GM21723 (cell line): ENCODE results near the gene FRMD4A.
"Not testable (repeated sequence)": the region's sequence is repeated elsewhere in the genome, so short reads cannot be mapped to it uniquely, and the experiment has no call there.

ENCODE experiments used
- ATAC-seq: cut with Tn5 transposase; IDR thresholded peaks from one replicate; pipeline ENCODE4 v1.9.1; 2021; ENCODE audit warnings: mild to moderate bottlenecking, moderate library complexity; ENCODE audit not compliant: unreplicated experiment

The FRMD4A gene

DNA sequence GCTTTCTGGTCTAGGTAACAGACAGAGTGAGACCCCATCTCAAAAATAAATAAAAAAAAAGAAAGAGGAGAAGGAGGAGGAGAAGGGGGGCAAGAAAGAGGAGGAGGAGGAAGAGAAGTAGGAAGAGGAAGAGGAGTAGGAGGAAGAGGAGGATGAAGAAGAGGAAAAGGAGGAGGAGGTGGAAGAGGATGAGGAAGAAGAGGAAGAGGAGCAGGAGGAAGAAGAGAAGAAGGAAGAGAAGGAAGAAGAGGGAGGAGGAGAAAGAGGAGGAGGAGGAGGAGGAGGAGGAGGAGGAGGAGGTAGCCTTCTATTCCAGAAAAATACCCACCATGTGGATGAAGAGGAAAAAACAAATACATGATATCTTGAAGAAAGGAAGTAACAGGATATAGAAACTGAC, 172.1 kb downstream of the FRMD4A start:
- no peak for ATAC-seq

DNA sequence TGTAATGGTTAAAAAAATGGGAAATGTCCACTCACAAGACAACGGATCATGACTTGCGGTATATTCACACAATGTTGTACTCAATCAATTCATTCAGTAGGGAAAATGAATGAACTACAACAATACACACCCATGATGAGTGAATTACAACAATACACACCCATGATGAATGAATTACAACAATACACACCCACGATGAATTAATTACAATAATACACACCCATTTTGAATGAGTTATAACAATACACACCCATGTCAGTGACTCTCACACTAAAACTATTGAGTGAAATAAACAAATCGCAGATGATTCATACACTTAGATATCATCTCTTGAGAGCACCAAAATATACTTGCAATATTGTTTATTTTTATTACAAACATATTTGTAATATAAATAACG, 174.6 kb downstream of the FRMD4A start:
- no peak for ATAC-seq

DNA sequence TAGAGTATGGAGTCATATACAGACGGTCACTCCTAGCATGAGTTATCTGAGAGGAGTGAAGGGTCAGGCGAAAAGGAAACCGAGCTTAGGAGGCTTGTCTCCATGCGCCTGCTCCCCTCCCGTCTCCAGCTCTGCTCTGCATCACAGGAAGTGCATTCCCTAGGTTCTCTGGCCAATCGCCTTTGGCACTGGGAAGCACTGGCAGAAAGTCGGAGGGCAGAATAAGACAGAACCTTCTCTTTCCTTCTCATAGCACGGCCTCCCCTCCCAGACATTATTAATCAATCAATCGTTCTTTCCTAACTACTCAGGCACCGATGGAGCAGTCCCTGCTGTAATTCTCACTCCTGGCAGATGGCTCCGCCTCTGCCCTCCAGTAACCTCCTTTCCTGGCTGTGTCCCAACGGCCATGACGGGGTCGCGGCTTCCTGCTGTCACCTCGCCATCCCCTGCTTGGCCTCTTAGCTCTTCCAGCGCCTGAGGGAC, 177.1 kb downstream of the FRMD4A start:
- no peak for ATAC-seq

DNA sequence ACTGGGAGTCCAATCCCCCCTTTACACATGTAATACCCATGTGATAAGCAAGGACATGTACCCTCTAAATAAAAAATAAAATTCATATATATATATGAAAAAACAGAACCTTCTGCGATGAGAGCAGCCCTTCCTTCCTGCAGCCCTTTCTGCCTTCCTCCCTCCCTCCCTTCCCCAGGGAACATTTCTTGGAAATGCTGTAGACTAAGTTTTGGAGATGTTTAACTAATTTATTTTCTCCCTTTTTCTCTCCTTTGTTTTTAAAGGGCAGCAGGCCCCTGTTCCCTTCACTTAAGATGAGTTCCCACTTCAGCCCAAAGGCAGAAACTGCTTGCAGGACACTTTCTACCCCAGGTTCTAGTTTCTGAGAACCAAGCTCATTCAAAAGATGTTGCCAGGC, 179.2 kb downstream of the FRMD4A start:
- no peak for ATAC-seq

DNA sequence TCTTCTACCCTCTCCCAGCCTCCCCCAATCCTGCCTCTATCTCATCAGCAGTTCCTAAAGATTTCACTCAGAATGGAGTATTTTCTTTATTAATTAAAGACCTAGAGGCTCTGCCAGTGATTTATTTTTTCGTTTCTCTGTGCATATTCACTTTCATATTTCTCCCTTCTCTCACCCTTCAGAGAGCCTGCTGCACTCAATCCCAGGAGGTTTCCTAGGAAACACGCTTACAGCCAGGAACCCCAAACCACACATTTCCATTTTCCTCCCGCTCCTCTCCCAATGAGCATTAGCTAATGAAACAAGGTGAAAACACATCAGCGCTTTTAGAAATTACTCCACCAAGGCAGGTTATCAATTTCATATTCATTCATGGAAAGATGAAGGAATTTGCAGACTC, 180.2 kb downstream of the FRMD4A start:
- ATAC-seq = no peak

DNA sequence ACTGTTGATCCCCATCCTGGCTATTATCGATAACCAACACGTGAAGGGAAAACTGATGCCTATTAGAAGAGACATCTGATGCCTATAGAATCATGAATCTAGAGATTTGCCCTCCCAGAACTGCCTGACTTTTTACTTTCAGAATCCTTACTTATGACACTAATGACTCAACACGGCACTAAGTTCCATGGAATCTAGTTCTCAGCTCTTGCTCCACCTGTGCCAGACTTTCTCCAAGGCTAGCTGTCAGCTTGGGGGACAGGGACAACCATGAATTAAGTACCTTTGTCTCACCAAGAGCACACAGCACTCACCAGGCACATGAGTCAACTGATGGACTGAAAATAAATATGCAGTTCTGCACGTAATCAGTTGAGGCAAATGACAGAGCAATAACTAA, 184.2 kb downstream of the FRMD4A start:
- no peak for ATAC-seq

DNA sequence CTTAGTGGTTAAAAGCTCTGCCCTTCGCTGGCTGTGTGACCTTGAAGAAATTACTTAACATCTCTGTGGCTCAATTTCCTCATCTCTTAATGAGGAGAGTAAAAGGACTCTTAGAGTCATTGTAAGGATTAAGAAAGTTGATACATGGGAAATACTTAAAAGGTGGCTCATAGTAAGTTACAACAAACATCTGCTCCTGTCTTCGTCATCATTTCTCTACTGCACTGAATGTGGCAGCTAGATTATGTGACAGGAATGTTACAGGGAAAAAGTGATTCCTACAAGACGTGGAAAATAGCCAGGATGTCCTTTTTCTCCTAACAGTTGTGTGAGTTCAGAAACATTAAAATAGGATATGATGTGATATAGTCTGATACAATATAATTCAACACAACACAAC, 184.7 kb downstream of the FRMD4A start:
- no peak for ATAC-seq

DNA sequence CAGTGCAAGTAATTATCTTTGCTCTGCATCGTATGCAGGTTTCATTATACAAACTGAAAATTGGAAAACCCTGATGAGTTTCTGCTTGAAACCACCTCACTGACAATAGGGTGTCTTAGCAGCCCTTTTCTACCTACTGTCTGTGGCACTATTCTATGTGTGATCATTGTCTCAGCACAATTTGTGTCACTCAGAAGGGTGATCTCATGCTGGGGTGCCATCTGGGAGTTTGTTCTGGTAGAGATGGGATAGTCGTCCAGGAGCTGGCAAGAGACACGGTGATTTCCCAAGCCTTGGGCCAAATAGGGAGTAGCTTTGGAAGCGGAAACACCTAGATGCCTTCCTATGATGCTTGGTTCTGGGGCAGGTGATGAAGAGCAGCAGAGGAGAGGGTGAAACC, 186.3 kb downstream of the FRMD4A start:
- ATAC-seq = no peak

DNA sequence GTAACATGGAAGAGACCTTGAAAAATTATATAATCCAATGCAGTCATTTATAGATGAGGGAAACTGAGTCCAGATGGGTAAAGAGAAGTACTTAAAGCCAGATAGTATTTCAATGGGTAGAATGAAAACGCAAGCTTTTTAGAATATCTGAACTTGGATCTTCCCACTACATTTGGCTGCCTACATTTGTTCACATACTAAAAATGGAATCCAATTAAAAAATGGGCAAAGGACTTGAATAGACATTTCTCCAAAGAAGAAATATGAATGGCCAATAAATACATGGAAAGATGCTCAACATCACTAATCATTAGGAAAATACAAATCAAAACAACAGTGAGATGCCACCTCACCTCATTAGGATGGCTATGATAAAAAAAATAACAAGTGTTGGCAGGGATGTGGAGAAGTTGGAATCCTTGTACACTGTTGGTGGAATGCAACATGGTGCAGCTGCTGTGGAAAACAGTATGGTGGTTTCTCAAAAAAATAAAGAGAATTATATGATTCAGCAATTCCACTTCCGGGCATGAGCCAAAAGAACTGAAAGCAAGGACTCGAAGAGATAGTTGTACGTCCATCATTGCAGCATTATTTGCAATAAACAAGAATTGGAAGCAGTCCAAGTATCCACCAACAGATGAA, 188.0 kb downstream of the FRMD4A start:
- ATAC-seq = no peak

DNA sequence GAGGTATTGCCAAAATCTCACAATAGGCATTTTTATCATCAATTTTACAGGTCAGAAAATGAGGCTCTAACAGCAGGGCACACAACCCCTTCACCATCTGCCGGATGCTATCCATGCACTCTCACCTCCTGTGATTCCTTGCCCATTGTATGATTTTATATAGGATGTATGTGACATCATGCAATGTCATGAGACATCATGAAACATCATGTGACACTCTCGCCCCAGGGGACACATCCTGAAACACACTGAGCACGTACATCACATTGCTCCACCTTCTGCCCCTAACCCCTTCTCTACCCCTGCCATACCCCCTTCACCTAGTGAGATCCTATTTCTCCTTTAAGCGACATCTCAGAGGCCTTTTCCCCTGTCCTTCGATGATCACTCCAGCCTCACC, 189.4 kb downstream of the FRMD4A start:
- ATAC-seq = no peak

DNA sequence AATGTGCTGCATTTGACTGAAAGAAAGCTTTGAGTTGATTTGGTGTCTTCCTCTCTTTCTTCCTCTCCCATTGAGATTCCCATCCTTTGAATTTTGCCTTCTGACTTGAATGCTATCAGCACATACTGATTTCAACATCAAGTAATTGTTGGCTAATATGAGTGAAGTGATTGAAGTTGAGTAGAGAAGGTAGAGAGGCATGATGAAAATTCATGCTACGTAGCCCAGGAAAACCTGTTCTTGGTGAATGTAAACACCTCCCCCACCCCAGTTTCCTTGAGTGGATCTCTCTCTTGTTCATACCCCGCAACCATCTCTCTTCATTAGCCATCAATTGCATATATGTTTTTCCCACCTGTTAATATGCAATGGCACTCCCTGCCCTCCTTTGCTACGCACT, 193.3 kb downstream of the FRMD4A start:
- ATAC-seq = no peak

DNA sequence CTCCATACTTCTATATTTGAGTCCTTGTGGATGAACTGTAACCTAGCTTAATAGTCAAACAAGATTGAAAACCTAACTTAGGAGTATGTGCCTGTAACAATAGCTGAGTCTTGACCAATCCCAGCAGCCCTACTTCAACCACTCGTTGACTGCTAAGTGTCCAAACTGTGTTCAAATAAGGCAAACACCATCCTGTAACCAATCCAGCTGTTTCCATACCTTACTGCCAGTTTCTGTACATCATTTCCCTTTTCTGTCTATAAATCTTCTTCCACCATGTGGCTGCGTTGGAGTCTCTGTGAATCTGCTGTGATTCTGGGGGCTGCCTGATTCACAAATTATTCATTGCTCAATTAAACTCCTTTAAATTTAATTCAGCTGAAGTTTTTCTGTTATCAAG, 195.5 kb downstream of the FRMD4A start:
- ATAC-seq = not testable (repeated sequence)

DNA sequence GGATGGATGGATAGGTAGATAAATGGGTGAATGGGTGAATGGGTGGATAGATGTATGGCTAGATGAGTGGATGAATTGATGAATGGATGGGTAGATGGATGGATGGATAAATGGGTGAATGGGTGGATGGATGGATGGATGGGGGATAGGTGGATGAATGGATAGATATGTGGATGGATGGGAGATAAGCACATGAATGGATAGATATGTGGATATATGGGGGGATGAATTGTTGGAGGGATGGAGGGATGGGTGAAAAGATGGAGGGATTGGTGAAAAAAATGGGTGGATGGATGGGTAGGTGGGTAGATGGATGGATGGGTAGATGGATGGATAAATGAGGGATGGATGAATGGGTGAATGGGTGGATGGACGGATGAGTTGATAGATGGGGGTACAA, 196.4 kb downstream of the FRMD4A start:
- no peak for ATAC-seq

DNA sequence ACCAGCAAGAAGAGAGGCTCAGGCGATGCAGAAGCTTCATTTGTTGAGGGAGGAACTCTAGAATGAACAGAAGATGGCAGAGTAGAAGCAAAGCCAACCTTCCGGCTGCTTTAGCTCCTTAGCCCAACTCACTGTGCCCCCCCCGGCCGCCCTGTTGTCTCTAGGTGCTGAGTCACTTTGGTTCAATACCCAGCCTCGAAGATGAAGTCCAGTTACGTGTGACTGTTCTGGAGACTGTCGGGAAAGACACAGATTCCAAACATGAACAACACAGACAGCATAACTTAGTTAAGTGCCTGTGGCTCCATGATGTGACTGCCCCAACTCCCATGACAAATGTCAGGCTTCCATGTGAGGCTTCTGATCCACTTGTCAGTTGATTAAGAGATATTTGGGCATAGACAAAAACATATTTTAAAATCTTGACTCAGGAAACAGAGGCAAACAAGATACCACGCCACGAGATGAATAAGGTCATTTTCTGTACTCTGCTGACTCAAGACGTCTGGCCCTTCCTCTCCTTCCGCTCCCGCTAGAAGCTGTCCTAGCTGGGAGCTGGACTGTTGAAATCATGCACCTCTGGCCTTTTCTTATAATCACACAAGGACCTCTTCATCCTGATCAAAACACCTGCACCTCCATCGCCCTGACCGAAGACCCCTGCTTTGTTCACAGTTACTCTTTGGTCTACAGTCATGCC, 199.3 kb downstream of the FRMD4A start:
- no peak for ATAC-seq

DNA sequence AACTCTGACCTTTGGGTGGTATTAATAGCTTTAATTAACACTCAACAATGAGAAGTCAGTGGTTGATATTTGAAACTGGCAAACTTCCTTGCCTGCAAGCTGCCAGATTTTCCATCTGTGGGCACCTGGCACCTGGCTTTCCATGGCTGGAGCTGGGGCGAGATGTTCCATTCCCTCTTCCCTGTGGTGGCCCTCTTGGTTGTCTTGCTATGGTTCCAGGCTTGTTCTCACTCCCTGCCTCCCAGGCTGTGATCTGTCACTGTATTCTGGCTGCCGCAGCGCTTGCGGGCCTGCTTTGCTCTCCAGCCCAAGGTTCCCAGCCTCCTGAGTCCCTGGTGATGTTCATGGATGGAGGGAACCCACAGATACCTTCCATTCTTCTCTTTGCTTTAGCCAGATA, 201.0 kb downstream of the FRMD4A start:
- no peak for ATAC-seq

DNA sequence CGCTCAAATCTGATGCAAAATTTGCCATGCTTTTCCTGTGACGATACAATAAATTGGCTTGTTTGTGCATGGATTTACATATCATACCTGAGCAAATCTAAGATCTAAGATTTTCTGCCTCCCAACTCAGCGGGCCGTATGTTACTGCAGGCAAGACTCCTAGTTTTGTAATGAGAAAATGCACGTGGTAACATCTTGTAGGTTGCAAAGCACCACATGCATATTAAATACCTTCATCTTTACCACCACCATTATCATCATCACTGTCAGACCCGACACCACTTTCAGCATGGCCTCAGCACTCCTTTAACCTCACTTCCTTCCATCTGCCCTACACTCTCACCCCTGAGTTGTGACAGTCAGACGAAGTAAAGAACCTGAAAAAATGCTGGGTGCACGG, 202.2 kb downstream of the FRMD4A start:
- no peak for ATAC-seq

DNA sequence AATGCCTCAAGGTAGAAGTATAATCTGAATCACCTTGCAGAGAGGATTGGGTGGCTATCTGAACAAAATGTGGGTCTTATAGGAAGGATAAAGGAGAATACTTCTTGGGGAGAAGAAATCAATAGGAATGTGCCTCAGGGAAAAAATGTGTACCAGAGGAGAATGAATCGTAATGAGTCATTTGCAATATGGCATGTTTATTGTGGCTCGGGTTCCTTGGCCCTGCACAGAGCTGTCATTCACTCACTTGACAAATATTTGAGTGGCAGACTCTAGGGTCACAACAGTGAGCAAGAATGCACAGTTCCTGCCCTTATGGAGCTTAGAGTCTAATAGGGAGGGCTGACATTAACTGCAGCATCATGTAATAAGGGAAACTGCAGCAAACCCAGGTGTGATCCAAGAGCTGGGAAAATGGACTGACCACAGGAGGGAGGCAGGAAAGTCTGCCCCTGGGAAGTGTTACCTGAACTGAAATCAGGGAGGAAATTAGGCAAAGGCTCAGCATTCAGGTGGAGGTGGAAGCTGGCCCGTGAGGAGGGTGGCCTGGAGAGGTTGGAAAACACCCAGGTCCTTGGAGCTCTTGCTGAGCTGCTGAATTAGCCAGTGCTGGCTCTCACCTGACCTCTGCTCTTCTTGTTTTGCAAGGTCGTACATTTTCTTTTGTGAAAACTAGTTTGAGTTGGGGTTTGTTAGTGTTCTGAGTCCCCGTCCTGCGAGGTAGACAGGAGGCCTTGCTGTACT, 203.9 kb downstream of the FRMD4A start:
- no peak for ATAC-seq

DNA sequence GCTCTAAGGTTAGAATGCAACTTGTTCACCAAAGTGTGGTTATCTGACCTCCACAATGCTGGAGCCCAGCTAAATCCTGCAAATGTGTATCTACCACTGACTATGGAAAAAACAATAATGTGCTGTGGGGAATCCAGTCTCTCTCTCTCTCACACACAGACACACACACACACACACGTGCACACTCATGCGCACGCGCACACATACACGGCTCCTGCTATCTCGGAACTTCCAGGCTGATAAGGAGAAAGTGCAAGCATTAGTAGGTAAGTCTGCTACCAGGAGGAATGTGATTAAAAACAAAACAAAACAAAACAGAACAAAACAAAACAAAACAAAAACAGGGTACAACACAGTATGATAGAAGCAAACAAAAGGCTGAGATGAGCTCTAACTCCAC, 205.2 kb downstream of the FRMD4A start:
- ATAC-seq = no peak

DNA sequence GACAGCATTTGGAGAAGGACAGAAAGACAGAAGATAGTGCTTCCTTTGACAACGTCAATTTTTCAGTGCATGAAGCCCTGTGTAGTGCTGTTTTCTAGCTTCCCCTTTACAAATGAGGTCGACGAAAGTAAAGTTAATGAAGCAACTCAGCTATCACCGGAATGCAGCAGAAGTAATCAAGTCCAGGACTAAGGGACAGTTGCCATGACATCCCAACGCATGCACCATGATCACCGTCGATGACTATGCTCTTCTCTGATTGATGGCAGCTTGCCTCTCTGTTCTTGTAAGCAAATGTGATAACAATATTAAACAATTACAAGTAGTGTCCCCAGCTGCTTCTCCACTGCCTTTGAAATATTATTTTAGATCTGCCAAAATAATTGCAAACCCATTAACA, 205.8 kb downstream of the FRMD4A start:
- ATAC-seq = no peak

DNA sequence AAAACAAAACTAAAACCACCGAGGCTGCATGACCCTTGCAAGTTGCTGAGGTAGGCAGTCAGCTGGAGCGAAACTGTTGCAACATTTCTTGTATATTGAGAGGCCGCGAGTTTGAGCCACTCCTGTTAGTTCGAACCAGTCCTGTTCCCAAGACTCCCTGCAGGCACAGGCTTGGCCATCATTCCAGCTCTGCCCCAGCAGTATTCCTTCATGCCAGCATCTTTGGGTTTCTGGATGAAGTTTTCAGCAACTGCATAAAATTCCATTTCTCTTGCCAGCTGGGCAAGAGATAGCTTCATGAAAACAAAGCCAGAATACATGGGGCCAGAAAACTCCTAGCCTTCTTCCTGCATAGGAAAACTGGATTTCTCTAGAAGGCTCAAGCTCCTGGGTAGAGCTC, 207.6 kb downstream of the FRMD4A start:
- no peak for ATAC-seq

DNA sequence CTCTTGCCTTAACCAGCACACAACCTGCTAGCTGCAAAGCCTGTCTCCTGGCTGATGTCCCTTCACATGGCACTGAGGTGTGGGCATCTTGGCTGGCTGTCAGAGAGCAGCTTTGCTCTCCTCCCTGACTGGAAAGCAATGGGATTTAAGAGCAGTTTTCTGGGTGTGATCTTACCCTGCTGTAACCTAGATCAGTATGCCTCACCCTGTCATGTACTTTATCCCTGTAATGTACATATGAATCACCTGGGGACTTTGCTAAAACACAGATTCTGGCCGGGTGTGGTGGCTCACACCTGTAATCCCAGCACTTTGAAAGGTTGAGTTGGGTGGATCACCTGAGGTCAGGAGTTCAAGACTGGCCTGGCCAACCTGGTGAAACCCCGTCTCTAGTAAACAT, 209.9 kb downstream of the FRMD4A start:
- ATAC-seq = no peak

DNA sequence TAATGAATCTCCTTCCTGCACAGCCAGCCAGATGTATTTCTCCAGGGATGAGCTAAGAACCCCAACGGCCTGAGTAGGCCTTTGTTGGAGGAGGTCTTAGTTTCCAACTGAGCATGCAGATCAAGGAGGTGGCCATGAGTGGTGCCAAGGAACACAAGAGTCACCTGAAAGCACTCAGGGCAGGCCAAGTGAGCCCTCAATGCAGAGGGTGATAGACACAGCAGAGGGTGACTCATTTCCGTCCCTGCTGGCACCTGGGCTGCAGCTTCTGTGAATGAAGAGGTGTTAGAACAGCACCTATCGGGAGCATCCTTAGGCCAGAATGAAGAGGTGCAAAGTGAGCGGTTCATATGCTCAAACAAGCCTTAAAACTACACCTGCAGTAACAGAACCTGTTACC, 211.8 kb downstream of the FRMD4A start:
- ATAC-seq = no peak
